Epithelial cell of proximal tubule (primary cell): ENCODE results near the gene TMEM14B. TPM values are rescaled to one million over a fixed set of nuclear protein-coding genes. Genes with fewer than 3 reads are reported as not detected.
A peak's percentile ranks its signal among the peaks of the same experiment; 100 is the strongest.
"Not testable (repeated sequence)": the region's sequence is repeated elsewhere in the genome, so short reads cannot be mapped to it uniquely, and the experiment has no call there.

Experiments
- DNase-seq: peaks from one replicate; pipeline ENCODE4 v3.0.0-alpha.2; 2011; ENCODE audit warnings: low read depth
- H3K4me3 ChIP-seq: 2 replicates; pipeline ENCODE4 v1.5.1; 2011; ENCODE audit warnings: low read depth, mild to moderate bottlenecking, low read length
- CTCF ChIP-seq: conservative IDR thresholded peaks from 2 replicates; pipeline ENCODE4 v1.5.1; 2012; ENCODE audit warnings: low read depth, mild to moderate bottlenecking, low read length
- total RNA-seq: library from RNA; depleted of rRNA; stranded (reverse); fragments of >200 nt; gene quantifications from 2 replicates; pipeline ENCODE4 v1.2.3, GENCODE V29; 2015

The TMEM14B gene
- total RNA-seq, 1 donor from 2014 or later, result 240 TPM

- H3K4me3 ChIP-seq, result no peak overlapping the region
- TF ChIP-seq CTCF, result no peak
- no peak for DNase-seq
Observed at GRCh38 chr6:10745116-10745515, 2.5 kb upstream of the TMEM14B start.

GRCh38 chr6:10746915-10747250 lies 722 bp upstream of the TMEM14B start:
- no peak for DNase-seq
- peak overlapping the region; percentile 78 for H3K4me3 ChIP-seq
- TF ChIP-seq CTCF, result no peak

GRCh38 chr6:10749734-10750133 lies 2.1 kb downstream of the TMEM14B start:
- no peak overlapping the region for H3K4me3 ChIP-seq
- no peak for DNase-seq
- no peak for TF ChIP-seq CTCF

- H3K4me3 ChIP-seq, DNase-seq: not testable (repeated sequence)
Observed at GRCh38 chr6:10750568-10750967, 3.0 kb downstream of the TMEM14B start.

- not testable (repeated sequence) for H3K4me3 ChIP-seq, DNase-seq
Observed at GRCh38 chr6:10751757-10752156, 4.2 kb downstream of the TMEM14B start.

GRCh38 chr6:10756085-10756484 lies 8.5 kb downstream of the TMEM14B start:
- no peak for DNase-seq
- no peak for TF ChIP-seq CTCF
- H3K4me3 ChIP-seq, result no peak overlapping the region

- peak; percentile 63 for TF ChIP-seq CTCF
- peak; percentile 93 for DNase-seq
- H3K4me3 ChIP-seq, result no peak overlapping the region
Observed at GRCh38 chr6:10759312-10759839, 11.8 kb downstream of the TMEM14B start.

- no peak for TF ChIP-seq CTCF
- no peak overlapping the region for H3K4me3 ChIP-seq
- peak; percentile 92 for DNase-seq
Observed at GRCh38 chr6:10759884-10760329, 12.3 kb downstream of the TMEM14B start.
